BE2C (cell line): ENCODE measurements around the gene SEC61G.

ENCODE experiments used
- DNase-seq: peaks from one replicate; pipeline ENCODE4 v3.0.0-alpha.2; 2020
- H3K27me3 ChIP-seq: fragments of 250-450 bp; sonication (Bioruptor Pico); 2 replicates; pipeline ENCODE4 v1.5.1; 2020; ENCODE audit warnings: mild to moderate bottlenecking
- H3K36me3 ChIP-seq: fragments of 250-450 bp; sonication (Bioruptor Pico); 2 replicates; pipeline ENCODE4 v1.5.1; 2020; ENCODE audit warnings: mild to moderate bottlenecking
- H3K4me1 ChIP-seq: fragments of 250-450 bp; sonication (Bioruptor Pico); 2 replicates; pipeline ENCODE4 v1.5.1; 2020
- H3K4me3 ChIP-seq: 2 replicates; pipeline ENCODE4 v1.5.1; 2011; ENCODE audit warnings: low read depth, low read length
- H3K9me3 ChIP-seq: fragments of 250-450 bp; sonication (Bioruptor Pico); 2 replicates; pipeline ENCODE4 v1.5.1; 2020
- TF ChIP-seq, protein P1 (sequence below): IDR thresholded peaks from 2 replicates; pipeline ENCODE4 v1.5.1; 2012; ENCODE audit warnings: mild to moderate bottlenecking, low read depth, low read length

Gene SEC61G

DNA sequence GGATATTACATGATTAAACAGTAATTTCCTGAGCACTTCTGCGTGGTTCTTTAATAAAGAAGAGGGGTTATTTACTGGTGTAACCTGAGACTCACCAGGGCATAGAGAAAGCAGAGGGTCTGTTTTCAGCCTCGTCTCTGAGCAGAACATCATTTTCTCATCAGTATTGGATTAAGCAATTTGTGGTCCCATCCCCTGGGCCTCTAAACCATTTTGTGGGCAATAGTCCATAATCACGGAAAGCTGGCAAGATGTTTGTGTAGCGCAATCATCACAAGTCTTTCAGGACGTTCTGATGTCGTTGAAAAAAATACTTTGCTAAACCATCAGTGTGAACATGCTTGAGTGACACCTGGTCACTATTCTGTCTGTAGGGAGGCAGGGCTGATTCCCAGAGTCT, 37.1 kb upstream of the SEC61G start:
- DNase-seq, result no peak
- no peak overlapping the region for H3K4me3 ChIP-seq
- TF ChIP-seq, protein P1, sequence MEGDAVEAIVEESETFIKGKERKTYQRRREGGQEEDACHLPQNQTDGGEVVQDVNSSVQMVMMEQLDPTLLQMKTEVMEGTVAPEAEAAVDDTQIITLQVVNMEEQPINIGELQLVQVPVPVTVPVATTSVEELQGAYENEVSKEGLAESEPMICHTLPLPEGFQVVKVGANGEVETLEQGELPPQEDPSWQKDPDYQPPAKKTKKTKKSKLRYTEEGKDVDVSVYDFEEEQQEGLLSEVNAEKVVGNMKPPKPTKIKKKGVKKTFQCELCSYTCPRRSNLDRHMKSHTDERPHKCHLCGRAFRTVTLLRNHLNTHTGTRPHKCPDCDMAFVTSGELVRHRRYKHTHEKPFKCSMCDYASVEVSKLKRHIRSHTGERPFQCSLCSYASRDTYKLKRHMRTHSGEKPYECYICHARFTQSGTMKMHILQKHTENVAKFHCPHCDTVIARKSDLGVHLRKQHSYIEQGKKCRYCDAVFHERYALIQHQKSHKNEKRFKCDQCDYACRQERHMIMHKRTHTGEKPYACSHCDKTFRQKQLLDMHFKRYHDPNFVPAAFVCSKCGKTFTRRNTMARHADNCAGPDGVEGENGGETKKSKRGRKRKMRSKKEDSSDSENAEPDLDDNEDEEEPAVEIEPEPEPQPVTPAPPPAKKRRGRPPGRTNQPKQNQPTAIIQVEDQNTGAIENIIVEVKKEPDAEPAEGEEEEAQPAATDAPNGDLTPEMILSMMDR, result no peak
- no peaks in the 10 kb centered on the region for H3K9me3 ChIP-seq
- H3K4me1 ChIP-seq, result peaks cover 16% of the 10 kb centered on the region
- no peaks in the 10 kb centered on the region for H3K27me3 ChIP-seq
- H3K36me3 ChIP-seq, result no peaks in the 10 kb centered on the region

DNA sequence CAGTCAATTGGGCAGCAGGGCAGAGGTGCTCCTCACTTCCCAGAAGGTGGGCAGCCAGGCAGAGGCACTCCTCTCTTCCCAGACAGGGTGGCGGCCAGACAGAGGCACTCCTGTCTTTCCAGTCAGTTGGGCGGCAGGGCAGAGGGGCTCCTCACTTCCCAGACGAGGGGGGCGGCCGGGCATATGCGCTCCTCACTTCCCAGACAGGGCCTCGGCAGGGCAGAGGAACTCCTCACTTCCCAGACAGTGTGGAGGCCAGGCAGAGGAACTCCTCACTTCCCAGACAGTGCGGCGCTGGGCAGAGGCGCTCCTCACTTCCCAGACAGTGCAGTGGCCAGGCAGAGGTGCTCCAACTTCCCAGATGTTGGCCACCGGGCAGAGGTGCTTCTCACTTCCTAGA, 33.4 kb upstream of the SEC61G start:
- Histone ChIP-seq H3K36me3 (no peaks in the 10 kb centered on the region), H3K4me3 (no peak overlapping the region), H3K4me1 (peaks cover 10% of the 10 kb centered on the region; the same call in 1 of the 2 replicates), H3K9me3 (no peaks in the 10 kb centered on the region), H3K27me3 (no peaks in the 10 kb centered on the region)
- TF ChIP-seq, protein P1, result no peak
- no peak for DNase-seq

DNA sequence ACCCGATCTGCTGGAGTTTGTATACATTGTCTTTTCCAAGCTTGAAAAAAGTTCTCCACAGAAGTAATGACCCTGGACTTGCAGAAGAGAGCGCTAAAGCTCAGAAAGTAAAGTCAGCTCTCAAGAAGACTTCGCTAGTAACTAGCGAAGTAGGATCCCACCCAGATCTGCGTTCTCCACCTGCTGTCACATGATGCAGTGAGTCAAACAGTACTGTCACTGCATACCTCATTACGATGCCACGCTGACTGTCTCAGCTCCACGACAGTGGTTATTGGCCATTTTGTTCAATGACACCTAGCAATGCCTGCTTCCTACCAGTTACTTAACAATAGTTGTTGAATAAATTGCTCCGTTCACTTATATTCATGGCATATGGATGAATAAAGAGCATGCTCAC, 29.7 kb upstream of the SEC61G start:
- H3K9me3 ChIP-seq, result no peaks in the 10 kb centered on the region
- DNase-seq, result peak; percentile 78
- H3K4me1 ChIP-seq, result no peaks in the 10 kb centered on the region; the same call in 1 of the 2 replicates
- H3K4me3 ChIP-seq, result peak overlapping the region; percentile 15; the same call in 1 of the 2 replicates
- H3K36me3 ChIP-seq, result no peaks in the 10 kb centered on the region
- TF ChIP-seq, protein P1, result peak; percentile 88
- no peaks in the 10 kb centered on the region for H3K27me3 ChIP-seq

DNA sequence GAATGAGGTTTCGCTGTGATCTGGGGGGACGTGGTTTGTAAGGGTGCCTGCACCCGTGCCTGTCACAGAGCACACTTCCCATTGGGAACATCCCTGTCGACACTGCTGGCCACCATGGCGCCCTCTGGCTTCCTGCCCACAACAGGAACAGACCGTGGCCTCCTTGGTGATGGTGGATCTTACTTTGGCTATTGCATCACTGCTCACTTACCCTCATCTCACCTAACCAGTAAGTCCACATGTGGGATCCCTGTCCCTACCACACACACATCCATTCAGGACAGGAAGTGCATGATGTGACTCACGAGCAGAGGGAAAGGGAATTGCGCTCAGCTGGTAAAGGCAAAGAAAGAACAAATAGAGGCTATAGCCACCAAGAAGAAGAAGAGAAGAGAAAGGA, 26.2 kb upstream of the SEC61G start:
- Histone ChIP-seq H3K4me1 (no peaks in the 10 kb centered on the region; the same call in 1 of the 2 replicates), H3K4me3 (no peak overlapping the region), H3K36me3 (no peaks in the 10 kb centered on the region), H3K27me3 (no peaks in the 10 kb centered on the region), H3K9me3 (no peaks in the 10 kb centered on the region)
- TF ChIP-seq, protein P1, result no peak
- DNase-seq, result no peak

DNA sequence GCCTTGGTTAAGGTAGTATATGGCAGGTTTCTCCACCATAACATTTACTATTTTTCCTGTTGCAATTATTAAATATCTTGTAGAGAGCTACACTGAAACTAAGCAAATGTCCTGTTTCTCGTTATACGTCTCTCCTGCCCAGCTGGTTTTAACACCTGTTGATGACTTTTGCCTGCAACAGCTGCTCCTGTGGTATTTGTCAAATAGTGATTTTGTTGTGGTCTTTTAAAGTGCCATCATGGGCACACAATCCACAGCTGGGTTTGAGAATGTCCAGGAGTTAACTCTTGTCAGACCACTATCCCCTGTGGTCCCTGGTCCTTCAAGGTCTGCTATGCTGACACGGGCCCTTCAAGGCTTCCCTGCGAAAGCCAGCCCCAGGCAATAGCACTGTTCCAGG, 24.9 kb upstream of the SEC61G start:
- DNase-seq, result no peak
- H3K27me3 ChIP-seq, result no peaks in the 10 kb centered on the region
- H3K9me3 ChIP-seq, result no peaks in the 10 kb centered on the region
- H3K4me3 ChIP-seq, result no peak overlapping the region
- H3K36me3 ChIP-seq, result no peaks in the 10 kb centered on the region
- H3K4me1 ChIP-seq, result no peaks in the 10 kb centered on the region; the same call in 1 of the 2 replicates
- TF ChIP-seq, protein P1, result no peak

DNA sequence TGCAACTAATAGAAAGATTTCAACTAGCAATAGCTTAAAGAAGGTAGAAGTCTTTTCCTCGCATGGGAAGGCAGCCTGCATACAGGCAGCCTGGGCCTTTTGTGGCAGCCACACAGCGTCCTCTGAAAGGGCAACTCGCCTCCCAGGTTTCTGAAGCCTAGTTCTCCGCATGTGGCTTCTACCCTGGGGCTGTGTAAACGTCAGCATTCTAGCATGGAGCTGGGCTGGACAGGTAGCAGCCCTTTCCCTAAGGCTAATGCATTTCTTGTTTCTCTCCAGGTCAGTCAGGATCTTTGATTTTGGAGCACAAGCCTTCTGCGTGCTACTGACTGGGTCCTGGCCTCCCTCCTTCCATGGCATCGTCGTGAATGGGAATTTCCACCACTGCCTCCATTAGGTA, 23.8 kb upstream of the SEC61G start:
- no peak overlapping the region for H3K4me3 ChIP-seq
- no peak for DNase-seq
- no peaks in the 10 kb centered on the region for H3K36me3 ChIP-seq
- H3K4me1 ChIP-seq, result no peaks in the 10 kb centered on the region
- TF ChIP-seq, protein P1, result no peak
- no peaks in the 10 kb centered on the region for H3K27me3 ChIP-seq
- H3K9me3 ChIP-seq, result no peaks in the 10 kb centered on the region
